SK-N-MC (cell line): ENCODE measurements around the gene CREB5.

Experiments
- DNase-seq: peaks from one replicate; pipeline ENCODE4 v3.0.0-alpha.2; 2011; ENCODE audit warnings: low read depth, low spot score
- H3K27ac ChIP-seq: fragments of 200-600 bp; sonication (generic); 2 replicates; pipeline ENCODE4 v1.5.1; 2016; ENCODE audit warnings: mixed run types
- H3K36me3 ChIP-seq: fragments of 200-600 bp; sonication (generic); 2 replicates; pipeline ENCODE4 v1.6.1; 2017; ENCODE audit warnings: antibody characterized with exemption, low read length, mixed read lengths; ENCODE audit not compliant: insufficient read depth
- H3K4me3 ChIP-seq: fragments of 200-600 bp; sonication (generic); 2 replicates; pipeline ENCODE4 v1.5.1; 2016
- H3K9ac ChIP-seq: fragments of 200-600 bp; sonication (generic); 2 replicates; pipeline ENCODE4 v1.8.0; 2017; ENCODE audit warnings: mixed run types, mixed read lengths; ENCODE audit not compliant: insufficient read length
- H3K9me3 ChIP-seq: fragments of 200-600 bp; sonication (generic); 2 replicates; pipeline ENCODE4 v1.6.1; 2017; ENCODE audit warnings: low read depth, mild to moderate bottlenecking, antibody characterized with exemption, low read length, moderate library complexity, mixed read lengths
- EZH2 ChIP-seq: fragments of 200-600 bp; sonication (generic); IDR thresholded peaks from one replicate; pipeline ENCODE4 v1.6.1; 2017; ENCODE audit warnings: antibody characterized with exemption
- FOXP2 ChIP-seq: optimal IDR thresholded peaks from 2 replicates; pipeline ENCODE3; 2011; ENCODE audit warnings: mild to moderate bottlenecking, moderate library complexity; ENCODE audit not compliant: insufficient read depth; ENCODE audit errors: extremely low read length, control extremely low read depth
- POLR2AphosphoS5 ChIP-seq: IDR thresholded peaks from 2 replicates; pipeline ENCODE4 v1.6.1; 2012; ENCODE audit warnings: mild to moderate bottlenecking, low read depth, low read length, borderline replicate concordance

Gene CREB5

GRCh38 chr7:28686418-28686800, 274.1 kb downstream of the CREB5 start:
- Histone ChIP-seq H3K9me3 (no peaks in the 10 kb centered on the region), H3K27ac (no peak overlapping the region), H3K9ac (peak overlapping the region; percentile 65), H3K36me3 (no peaks in the 10 kb centered on the region), H3K4me3 (peak overlapping the region; percentile 65)
- TF ChIP-seq POLR2AphosphoS5 (no peak), EZH2 (no peak), FOXP2 (no peak)
- DNase-seq, result no peak

DNA sequence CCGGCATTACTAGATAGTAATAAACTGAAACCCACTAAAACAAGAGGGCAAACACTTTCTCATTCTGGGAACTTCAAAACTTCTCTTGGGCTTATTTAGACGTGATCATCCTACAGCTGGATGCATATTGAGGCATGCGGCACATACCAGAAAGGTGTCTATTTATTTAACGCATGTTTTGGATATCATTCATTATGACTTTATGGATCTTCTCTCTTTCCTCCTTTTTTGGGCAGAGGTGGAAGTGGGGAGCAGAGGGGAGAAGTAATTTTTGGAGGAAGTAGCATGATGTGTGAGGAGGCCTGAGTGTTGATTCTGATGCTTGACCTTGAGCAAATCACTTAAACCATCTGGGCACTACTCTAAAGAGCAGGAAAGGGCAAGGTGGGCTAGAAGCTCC, 275.2 kb downstream of the CREB5 start:
- no peak for DNase-seq
- no peak for TF ChIP-seq FOXP2
- no peaks in the 10 kb centered on the region for H3K36me3 ChIP-seq
- H3K9ac ChIP-seq, result no peak overlapping the region
- no peaks in the 10 kb centered on the region for H3K9me3 ChIP-seq
- no peak overlapping the region for H3K27ac ChIP-seq
- H3K4me3 ChIP-seq, result peak overlapping the region; percentile 28; the same call in 1 of the 2 replicates

DNA sequence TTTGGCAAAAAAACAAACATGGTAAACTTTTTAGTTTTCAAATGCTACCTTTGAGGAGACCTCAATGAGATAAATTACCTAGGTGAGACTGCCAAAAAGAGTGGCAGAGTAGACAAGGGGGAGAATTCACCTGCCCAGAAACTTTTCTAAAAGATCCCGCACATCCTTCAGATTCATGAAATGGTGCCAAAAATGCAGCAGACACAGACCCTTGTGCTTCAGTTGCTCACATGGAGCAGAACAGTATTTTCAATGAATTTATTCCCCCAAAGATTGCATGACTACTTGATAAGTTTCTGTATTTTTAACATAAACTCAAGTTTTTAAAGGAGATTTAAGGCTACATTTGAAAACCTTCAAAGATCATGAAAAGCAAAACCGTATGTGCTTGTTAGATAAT, 275.9 kb downstream of the CREB5 start:
- Histone ChIP-seq H3K9me3 (no peaks in the 10 kb centered on the region), H3K36me3 (no peaks in the 10 kb centered on the region), H3K9ac (no peak overlapping the region), H3K4me3 (no peak overlapping the region), H3K27ac (no peak overlapping the region)
- DNase-seq, result no peak
- TF ChIP-seq EZH2 (no peak), FOXP2 (no peak), POLR2AphosphoS5 (no peak)

GRCh38 chr7:28688651-28689050, 276.3 kb downstream of the CREB5 start:
- Histone ChIP-seq H3K36me3 (no peaks in the 10 kb centered on the region), H3K4me3 (no peak overlapping the region), H3K9me3 (no peaks in the 10 kb centered on the region), H3K27ac (no peak overlapping the region), H3K9ac (no peak overlapping the region)
- no peak for TF ChIP-seq FOXP2
- no peak for TF ChIP-seq POLR2AphosphoS5
- no peak for TF ChIP-seq EZH2
- DNase-seq, result no peak

GRCh38 chr7:28695300-28696295, 283.3 kb downstream of the CREB5 start:
- DNase-seq, result no peak
- no peak overlapping the region for H3K27ac ChIP-seq
- H3K9ac ChIP-seq, result no peak overlapping the region
- H3K36me3 ChIP-seq, result no peaks in the 10 kb centered on the region
- no peaks in the 10 kb centered on the region for H3K9me3 ChIP-seq
- H3K4me3 ChIP-seq, result no peak overlapping the region
- TF ChIP-seq EZH2 (no peak), POLR2AphosphoS5 (no peak), FOXP2 (no peak)

DNA sequence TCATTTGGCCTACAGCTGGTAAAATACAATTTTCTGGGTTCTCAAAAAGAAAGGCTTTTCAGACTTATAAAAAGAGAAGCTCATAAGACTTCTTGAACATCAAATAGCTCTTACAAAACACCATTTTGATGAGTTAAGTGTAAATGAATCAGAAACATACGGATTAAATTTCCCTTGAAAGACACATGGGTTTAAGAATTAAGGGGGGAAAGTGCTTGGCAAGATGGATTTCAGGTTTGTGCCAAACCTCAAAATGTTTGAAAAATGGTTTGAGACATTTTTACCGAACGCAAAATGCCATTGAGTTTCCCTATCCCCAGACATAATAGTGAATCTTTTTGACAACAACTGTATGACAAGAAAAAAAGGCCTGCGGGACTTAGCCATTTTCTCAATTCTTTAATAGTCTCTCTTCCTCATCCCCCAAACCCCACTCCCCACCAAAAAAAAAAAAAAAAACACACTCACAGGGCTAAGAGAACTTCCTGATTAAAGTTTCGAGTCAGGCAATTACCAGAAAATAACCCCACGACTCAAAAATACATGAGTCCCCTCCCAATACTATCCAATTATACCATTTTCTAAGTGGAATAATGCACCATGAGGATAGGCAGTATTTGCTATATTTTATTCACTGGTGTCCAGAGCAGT, 285.7 kb downstream of the CREB5 start:
- Histone ChIP-seq H3K36me3 (no peaks in the 10 kb centered on the region), H3K9ac (no peak overlapping the region), H3K27ac (no peak overlapping the region), H3K4me3 (no peak overlapping the region), H3K9me3 (no peaks in the 10 kb centered on the region)
- no peak for TF ChIP-seq POLR2AphosphoS5
- no peak for DNase-seq

DNA sequence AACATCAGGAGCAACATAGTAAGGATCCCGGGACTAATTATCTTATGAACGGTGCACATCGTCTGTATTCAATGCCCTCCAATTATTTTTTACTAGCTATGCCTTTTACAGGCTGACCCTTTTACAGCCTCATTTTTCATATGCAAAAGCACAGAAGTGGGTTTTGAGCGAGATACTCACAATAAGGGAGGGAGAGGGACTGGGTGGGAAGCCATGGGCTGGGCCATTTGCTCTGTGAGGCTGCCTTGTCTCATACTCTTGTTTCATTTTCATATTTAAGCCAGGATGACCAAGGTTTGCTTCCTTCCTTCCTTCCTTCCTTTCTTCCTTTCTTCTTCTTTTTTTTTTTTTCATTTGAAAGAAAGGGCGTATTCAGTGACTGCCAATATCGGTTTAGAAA, 286.5 kb downstream of the CREB5 start:
- H3K9me3 ChIP-seq, result no peaks in the 10 kb centered on the region
- no peak for DNase-seq
- H3K27ac ChIP-seq, result no peak overlapping the region
- H3K36me3 ChIP-seq, result no peaks in the 10 kb centered on the region
- H3K9ac ChIP-seq, result no peak overlapping the region
- H3K4me3 ChIP-seq, result no peak overlapping the region
- no peak for TF ChIP-seq POLR2AphosphoS5
- no peak for TF ChIP-seq FOXP2
- TF ChIP-seq EZH2, result no peak

DNA sequence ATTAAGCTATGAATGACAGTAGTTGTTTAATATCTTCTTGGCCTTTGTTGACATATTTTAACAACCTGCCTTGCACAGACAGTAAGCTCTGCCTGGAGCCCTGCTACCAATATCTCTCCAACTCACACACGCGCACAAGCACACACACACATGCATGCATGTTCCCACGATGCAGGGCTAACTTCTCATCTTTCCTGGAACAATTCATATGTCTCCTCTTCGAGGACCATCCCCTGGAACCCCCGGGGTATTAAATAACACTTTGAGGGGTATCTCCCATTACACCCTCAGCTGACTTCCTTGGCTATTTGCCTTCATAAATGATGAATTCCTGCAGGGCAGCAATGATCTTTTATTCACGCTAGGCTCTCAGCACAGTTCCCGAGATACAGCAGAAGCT, 287.8 kb downstream of the CREB5 start:
- no peak for DNase-seq
- H3K4me3 ChIP-seq, result no peak overlapping the region
- no peak overlapping the region for H3K27ac ChIP-seq
- no peaks in the 10 kb centered on the region for H3K9me3 ChIP-seq
- no peak overlapping the region for H3K9ac ChIP-seq
- TF ChIP-seq EZH2, result no peak
- no peak for TF ChIP-seq POLR2AphosphoS5
- TF ChIP-seq FOXP2, result no peak
- no peaks in the 10 kb centered on the region for H3K36me3 ChIP-seq
